NCI-H1417 (cell line): ENCODE measurements around the gene NUFIP1.
"Not testable (repeated sequence)": the region's sequence is repeated elsewhere in the genome, so short reads cannot be mapped to it uniquely, and the experiment has no call there.

Source experiments
- DNase-seq, 3 experiments: peaks; one replicate each; lab custom pipeline; 2025; lab: John Stamatoyannopoulos, UW

NUFIP1 gene

DNA sequence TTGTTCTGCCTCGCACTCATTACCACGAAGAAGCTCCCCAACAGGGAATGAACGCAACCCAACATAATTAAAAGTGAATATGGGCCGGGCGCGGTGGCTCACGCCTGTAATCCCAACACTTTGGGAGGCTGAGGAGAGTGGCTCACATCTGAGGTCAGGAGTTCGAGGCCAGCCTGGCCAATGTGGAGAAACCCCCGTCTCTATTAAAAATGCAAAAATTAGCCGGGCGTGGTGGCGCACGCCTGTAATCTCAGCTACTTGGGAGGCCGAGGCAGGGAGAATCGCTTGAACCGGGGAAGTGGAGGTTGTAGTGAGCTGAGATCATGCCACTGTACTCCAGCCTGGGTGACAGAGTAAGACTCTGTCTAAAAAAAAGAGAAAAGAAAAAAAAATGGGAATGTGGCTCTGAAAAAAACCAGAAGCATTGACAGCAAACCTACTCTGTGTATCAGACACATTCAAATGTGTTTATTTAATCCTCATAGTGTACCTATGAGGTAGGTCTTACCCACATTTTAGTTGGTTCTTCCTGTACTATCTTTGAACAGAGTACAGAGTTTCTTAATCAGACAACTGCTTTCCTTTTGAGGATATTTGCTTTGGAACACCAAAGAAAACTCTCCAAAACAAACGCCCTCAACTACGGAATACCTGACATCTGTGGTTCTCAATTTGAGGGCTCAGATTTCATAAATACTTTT lies 70.0 kb downstream of the NUFIP1 start:
- DNase-seq, result no peak

GRCh38 chr13:44918326-44919103 lies 70.8 kb downstream of the NUFIP1 start:
- DNase-seq, result peak; percentile 86 to 97 (median 94)

DNA sequence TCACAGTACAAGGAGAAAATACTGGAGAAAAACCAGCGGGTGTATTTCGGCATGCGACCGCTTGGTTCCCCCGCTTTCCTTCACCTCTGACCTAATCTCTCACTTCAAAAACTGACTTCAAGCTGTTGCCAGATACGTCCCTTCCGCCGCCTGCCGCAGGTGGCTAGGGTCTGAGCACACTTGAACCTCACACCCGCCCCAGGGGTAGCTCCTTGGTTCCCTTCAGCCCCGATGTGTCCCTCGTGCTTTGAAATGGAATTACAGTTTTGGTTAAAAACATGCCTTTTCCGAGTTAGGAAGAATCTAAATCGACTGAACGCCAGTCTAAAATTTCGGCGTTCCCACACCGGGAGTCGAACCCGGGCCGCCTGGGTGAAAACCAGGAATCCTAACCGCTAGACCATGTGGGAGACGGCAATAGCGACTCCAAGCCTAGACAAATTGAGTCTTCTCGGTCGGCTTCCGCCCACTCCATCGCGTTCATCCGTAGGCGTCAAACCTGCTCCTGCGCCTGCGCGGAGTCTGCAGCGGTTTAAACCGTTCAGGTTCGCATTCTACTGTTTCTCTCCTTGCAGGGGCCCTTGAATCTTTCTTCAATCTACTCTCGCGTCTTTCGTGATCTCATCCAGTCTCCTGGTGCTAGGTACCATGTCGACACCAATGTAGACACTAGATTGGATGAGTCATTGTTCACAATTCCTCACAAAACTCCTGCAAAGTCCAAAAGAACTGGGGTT lies 71.5 kb downstream of the NUFIP1 start:
- peak; percentile 94 to 98 (median 96) for DNase-seq

DNA sequence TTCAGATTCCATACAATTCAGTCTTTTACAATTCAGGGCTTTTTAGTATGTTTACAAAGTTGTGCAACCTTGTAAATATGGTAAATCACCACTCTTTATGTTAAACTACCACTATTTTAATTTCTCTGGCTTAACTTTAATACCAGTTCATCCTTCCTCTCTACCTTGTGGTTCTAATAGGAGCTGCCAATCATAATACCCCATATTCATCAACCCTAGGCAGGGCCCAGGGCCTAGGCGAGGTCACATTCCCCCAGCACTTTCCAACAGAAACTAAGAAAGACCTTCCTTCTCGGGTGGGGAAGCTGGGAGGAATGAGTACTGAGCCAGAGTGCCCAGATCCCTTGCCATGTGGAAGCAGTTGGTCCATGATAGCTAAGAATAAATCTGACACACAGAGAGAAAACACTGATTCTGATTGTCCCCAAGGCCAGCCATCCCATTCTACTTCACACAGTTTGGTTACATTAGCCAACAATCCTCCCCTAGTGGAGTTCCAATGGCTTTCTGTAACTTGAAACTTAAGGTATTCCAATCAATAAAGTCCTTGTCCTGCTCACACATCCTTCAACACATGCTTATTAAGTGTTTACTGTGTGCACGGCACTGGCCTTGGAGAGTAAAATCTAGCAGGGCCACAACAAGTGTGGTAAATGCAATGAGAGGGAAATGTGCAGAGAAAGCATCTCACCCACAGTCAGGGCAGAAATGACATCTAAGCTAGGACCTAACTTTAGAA lies 76.8 kb downstream of the NUFIP1 start:
- DNase-seq, result no peak

- DNase-seq, result no peak
These were observed 80.6 kb downstream of the NUFIP1 start for GRCh38 chr13:44908712-44909111.

- no peak for DNase-seq
These were observed 81.0 kb downstream of the NUFIP1 start for GRCh38 chr13:44908266-44908665.

GRCh38 chr13:44906713-44907112 lies 82.6 kb downstream of the NUFIP1 start:
- peak in 1 of 3 experiments; percentile 4 for DNase-seq

GRCh38 chr13:44906230-44906629 lies 83.0 kb downstream of the NUFIP1 start:
- no peak for DNase-seq

GRCh38 chr13:44905556-44905955 lies 83.7 kb downstream of the NUFIP1 start:
- no peak for DNase-seq

DNA sequence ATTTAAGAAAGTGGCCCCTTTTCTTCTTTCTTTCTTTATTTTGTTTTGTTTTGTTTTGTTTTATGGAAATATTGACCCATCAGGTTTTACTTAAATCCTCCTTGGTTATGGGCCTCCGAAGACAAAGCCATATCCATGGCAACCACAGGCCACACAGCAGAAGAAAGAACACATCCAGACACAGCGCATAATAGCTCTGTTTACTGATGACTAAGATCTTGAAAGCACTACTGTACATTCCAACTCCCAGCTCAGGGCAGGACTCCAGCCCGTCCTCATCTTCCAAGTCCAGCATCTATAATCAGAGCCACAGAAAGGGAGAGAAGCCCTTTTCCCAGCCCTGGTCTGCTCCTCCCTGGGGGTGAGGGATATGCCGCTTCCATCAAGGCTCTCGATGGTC lies 84.3 kb downstream of the NUFIP1 start:
- peak in 2 of 3 experiments; percentile 8 to 51 for DNase-seq

- no peak for DNase-seq
These were observed 85.7 kb downstream of the NUFIP1 start for GRCh38 chr13:44903574-44903985.

DNA sequence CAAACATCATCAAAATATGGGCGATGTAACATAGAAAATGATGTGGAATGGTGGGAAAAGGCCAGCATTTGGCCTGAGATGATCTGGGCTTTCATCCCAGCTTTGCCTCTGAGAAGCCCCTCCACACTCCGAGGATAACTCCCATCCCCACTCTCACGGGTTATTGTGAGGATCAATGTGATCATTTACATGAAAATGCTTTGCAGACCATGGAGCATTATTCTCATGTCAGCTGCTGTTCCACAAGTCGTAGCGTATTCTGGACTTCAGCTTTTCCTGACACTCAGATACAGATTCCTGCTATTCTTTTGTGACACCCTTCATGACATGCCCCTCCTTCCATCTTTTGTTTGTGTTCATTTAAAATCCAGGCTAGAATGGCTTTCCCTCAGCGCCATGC lies 86.5 kb downstream of the NUFIP1 start:
- DNase-seq, result no peak

- peak; percentile 50 to 92 (median 86) for DNase-seq
These were observed 89.3 kb downstream of the NUFIP1 start for GRCh38 chr13:44899967-44900366.

GRCh38 chr13:44898308-44898707 lies 91.0 kb downstream of the NUFIP1 start:
- not testable (repeated sequence) for DNase-seq

GRCh38 chr13:44895953-44896335 lies 93.3 kb downstream of the NUFIP1 start:
- no peak for DNase-seq

GRCh38 chr13:44895264-44895952 lies 93.9 kb downstream of the NUFIP1 start:
- no peak for DNase-seq

- no peak for DNase-seq
These were observed 95.1 kb downstream of the NUFIP1 start for GRCh38 chr13:44894001-44894770.
